Measurements from ENCODE around the gene CDH11.

DNA sequence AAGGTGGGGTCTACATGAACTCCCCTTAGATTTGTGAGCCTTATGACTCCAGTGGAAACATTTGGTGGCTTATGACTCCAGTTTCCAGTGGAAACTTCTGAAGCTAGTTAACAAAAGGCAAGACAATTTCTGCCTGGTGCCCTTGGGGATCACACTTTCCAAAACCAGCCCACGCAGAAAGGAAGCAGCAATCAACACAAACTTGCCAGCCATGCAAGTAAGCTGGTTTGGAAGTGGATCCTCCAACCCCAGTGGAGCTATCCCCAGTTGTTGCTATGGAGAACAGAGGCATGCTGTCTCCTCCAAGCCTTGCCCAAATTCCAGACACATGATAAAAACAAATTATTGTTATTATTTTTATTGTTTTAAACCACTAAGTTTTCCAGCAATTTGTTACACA lies 130.9 kb downstream of the CDH11 start:
- TF ChIP-seq, protein P1, sequence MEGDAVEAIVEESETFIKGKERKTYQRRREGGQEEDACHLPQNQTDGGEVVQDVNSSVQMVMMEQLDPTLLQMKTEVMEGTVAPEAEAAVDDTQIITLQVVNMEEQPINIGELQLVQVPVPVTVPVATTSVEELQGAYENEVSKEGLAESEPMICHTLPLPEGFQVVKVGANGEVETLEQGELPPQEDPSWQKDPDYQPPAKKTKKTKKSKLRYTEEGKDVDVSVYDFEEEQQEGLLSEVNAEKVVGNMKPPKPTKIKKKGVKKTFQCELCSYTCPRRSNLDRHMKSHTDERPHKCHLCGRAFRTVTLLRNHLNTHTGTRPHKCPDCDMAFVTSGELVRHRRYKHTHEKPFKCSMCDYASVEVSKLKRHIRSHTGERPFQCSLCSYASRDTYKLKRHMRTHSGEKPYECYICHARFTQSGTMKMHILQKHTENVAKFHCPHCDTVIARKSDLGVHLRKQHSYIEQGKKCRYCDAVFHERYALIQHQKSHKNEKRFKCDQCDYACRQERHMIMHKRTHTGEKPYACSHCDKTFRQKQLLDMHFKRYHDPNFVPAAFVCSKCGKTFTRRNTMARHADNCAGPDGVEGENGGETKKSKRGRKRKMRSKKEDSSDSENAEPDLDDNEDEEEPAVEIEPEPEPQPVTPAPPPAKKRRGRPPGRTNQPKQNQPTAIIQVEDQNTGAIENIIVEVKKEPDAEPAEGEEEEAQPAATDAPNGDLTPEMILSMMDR (IDR thresholded peaks at IDR 0.05) = no peak
- no peak for TF ChIP-seq POLR2AphosphoS5 (IDR thresholded peaks at IDR 0.05)

Data from breast epithelium (tissue), 3 donors.